Measurements from ENCODE around the gene SDR42E1. TPM values are rescaled to one million over a fixed set of nuclear protein-coding genes. Genes with fewer than 3 reads are reported as not detected.

The SDR42E1 gene
- total RNA-seq, 2 donors from 2014 or later, result 2.6 to 3.4 TPM

GRCh38 chr16:82046541-82046940 is 35.3 kb upstream of the SDR42E1 start:
- no peak for ATAC-seq
- Histone ChIP-seq H3K4me1 (peaks cover 37% of the 10 kb centered on the region), H3K27me3 (no peaks in the 10 kb centered on the region), H3K4me3 (no peak overlapping the region), H3K9me3 (no peaks in the 10 kb centered on the region), H3K27ac (no peak overlapping the region), H3K36me3 (replicated peaks in 1 of 2; ENCODE audit: insufficient read depth in 1 of 2, low read depth in 2 of 2) (no peaks in the 10 kb centered on the region)
- 66 to 71% methylated on average over 4 of the region's 4 CpGs for WGBS, 2 donors
- no peak for DNase-seq
- TF ChIP-seq POLR2A (IDR thresholded peaks at IDR 0.05) (no peak), CTCF (IDR thresholded peaks at IDR 0.05) (no peak)
- intact Hi-C loops (cut with DNase I), result no loop called here

DNA sequence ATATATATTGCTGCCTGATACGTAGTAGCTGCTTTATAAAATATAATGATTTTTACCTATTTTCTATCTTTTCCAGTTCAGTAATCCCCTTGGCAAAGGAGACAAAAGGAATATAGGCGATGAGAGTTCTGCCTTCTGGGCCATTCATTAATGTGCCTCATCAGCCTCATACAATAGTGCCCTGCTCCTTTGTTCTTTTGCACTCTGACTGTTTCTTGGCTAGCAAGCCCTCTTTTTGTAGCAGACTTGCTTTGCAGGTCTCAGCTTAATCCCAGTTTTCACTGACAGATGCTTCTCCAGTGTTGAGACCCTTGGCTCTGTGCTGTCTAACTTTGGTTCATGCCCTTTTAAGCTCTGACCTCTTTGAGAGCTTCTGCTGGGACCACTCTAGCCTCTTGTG is 34.2 kb upstream of the SDR42E1 start:
- TF ChIP-seq CTCF (IDR thresholded peaks at IDR 0.05) (no peak), POLR2A (IDR thresholded peaks at IDR 0.05) (no peak)
- intact Hi-C loops (cut with DNase I), result no loop called here
- 40 to 60% methylated on average over 2 of the region's 2 CpGs for WGBS, 2 donors
- H3K9me3 ChIP-seq, result no peaks in the 10 kb centered on the region
- no peak overlapping the region for H3K27ac ChIP-seq
- no peaks in the 10 kb centered on the region for H3K36me3 ChIP-seq (replicated peaks in 1 of 2; ENCODE audit: insufficient read depth in 1 of 2, low read depth in 2 of 2)
- DNase-seq (no peak), ATAC-seq (no peak)
- H3K27me3 ChIP-seq, result no peaks in the 10 kb centered on the region
- H3K4me3 ChIP-seq, result no peak overlapping the region
- H3K4me1 ChIP-seq, result peaks cover 26% of the 10 kb centered on the region

DNA sequence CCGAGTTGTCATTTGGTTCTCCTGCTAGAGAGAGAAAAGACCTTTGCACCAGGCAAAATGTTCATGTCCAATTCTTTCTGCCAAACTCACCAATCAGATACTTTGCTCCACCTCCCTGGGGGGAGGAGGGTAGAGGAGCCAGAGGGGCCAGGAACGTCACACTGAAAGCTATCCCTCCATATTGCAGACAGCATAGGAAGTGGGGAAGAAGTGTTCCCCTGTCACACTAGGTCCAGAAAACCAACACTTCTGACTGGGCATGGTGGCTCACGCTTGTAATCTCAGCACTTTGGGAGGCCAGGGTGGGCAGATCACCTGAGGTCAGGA is 33.3 kb upstream of the SDR42E1 start:
- no peaks in the 10 kb centered on the region for H3K36me3 ChIP-seq (replicated peaks in 1 of 2; ENCODE audit: insufficient read depth in 1 of 2, low read depth in 2 of 2)
- TF ChIP-seq CTCF (IDR thresholded peaks at IDR 0.05), result no peak
- no peak for TF ChIP-seq POLR2A (IDR thresholded peaks at IDR 0.05)
- 80 to 83% methylated on average over 3 of the region's 3 CpGs for WGBS, 2 donors
- H3K27ac ChIP-seq, result no peak overlapping the region
- peaks cover 17% of the 10 kb centered on the region for H3K4me1 ChIP-seq
- H3K4me3 ChIP-seq, result no peak overlapping the region
- H3K27me3 ChIP-seq, result no peaks in the 10 kb centered on the region
- intact Hi-C loops (cut with DNase I), result no loop called here
- H3K9me3 ChIP-seq, result no peaks in the 10 kb centered on the region
- no peak for ATAC-seq
- DNase-seq, result no peak

DNA sequence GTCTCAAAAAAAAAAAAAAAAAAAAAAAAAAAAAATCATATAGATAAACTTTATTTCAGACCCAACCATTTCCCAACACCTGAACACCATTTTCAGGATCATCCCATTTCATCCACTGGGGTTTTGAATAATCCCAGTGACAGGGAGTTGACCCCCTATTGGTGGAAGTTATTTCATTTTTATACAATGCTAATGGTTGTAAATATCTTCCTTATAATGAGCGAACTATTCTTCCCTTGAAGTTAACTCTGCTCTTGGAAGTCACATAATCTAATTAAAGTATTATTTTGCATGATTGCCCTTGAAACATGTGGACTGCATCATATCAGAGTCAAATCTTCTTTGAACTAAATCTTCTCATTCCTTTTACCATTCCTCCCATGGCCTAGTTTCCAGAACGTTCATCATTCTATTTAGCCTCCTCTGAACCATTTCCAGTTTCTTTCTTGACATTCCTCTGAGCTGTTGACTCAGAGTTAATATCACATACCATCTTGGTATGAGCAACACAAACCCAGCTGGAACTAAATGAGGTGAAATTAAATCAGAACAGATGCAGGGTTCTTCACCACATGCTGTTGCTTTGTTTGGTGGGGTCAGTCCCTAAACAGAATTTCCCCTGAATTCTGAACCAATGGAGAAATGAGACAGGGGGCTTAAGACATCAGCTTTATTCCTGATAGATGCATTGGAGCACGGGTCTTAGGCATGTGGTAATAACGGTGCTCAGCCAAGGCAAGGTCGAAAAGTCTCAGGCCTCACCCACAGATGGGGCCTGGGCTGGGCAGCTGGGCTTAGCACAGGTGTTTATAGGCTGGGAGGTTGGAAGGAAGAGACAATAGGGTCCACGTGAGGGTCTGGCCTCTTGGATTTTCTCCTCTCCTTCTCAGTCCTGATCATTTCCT is 32.7 kb upstream of the SDR42E1 start:
- WGBS, 2 donors, result 70 to 76% methylated on average over 6 of the region's 6 CpGs
- intact Hi-C loops (cut with DNase I), result no loop called here

More for the DNA sequence above, 32.7 kb upstream of the SDR42E1 start:
- Histone ChIP-seq H3K9me3 (no peaks in the 10 kb centered on the region), H3K4me1 (peaks cover 11% of the 10 kb centered on the region), H3K27ac (no peak overlapping the region), H3K27me3 (no peaks in the 10 kb centered on the region), H3K4me3 (no peak overlapping the region), H3K36me3 (replicated peaks in 1 of 2; ENCODE audit: insufficient read depth in 1 of 2, low read depth in 2 of 2) (no peaks in the 10 kb centered on the region)
- no peak for ATAC-seq
- no peak for DNase-seq
- TF ChIP-seq POLR2A (IDR thresholded peaks at IDR 0.05) (no peak), CTCF (IDR thresholded peaks at IDR 0.05) (no peak)
